ENCODE measurements around the gene OARD1. TPM values are rescaled to one million over a fixed set of nuclear protein-coding genes. Genes with fewer than 3 reads are reported as not detected.

Gene OARD1
- total RNA-seq, 1 donor from 2014 or later = 7.8 TPM

DNA sequence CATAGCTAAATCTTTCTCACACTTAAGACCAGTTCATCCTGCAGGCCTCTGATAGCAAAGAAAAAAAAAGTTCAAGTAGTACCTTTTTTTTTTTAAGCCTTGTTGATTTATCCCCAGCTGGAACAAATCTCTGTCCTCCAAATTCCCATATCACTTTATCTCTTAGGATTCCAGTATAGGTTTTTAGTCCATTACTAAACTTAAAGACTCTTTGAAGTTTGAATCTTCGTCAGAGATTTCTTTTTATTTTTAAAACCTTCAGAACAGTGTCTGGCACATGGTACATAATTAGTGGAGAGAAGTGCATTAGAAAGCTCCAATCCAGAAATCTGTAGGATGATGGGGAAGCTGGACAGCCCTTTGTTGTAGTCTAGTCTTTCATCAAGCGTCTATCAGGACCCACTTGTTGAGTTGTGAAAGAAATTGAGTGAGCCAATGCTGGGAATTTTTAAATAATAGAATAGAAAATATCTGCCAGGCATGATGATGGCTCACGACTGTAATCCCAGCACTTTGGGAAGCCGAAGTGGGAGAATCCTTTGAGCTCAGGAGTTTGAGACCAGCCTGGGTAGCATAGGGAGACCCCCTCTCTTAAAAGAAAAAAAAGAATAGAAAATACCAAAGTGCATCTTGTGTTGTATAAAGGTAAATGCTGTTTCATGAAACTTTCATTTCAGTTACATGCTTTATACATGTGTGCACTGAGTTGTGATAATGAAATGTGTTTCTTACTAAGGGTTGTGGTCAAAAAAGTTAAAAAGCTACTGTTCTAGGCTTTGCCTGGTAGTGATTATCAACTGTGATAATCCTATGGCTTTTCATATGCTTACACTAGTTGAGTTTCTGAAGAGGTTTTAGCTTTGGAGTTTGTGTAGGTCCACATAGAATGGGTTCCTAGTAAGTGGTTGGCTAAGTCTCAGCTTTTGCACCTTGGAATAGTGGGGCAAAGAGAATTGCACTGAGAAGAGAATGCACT lies 3.8 kb upstream of the OARD1 start:
- no peak for DNase-seq (ENCODE audit: extremely low read depth, low read depth, low spot score)

DNA sequence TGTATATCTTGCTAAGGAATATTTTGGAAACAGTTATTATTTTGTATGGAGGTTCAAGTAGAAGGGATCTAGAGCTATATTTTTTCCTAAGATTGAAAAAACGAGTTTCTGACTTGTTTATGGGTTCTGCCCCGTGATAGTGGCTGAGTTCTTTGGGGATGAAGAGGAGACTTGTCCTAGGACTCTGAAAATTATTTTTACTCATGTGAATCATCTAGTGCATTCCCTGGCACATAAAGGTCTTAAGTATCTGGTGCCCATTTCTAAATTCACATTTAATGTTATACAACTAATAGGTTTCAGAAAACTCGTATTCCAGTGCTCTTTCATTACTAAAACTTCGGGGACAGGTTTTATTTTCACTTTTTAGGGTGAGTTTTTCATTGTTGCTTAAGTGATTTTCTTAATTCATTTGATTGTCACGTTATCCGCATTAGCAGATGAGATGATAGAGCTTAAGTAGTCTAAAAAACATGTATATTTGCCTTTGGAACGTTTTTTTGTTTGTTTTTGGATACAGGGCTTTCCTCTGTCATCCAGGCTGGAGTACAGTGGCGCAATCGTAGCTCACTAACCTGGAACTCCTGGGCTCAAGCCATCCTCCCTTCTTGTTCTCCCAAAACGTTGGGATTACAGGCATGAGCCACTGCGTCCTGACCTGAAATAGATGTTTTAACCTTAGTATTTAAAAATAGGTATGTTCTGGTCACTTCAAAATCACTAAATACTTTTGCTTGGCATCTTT lies 2.7 kb upstream of the OARD1 start:
- DNase-seq (ENCODE audit: extremely low read depth, low read depth, low spot score) = no peak

DNA sequence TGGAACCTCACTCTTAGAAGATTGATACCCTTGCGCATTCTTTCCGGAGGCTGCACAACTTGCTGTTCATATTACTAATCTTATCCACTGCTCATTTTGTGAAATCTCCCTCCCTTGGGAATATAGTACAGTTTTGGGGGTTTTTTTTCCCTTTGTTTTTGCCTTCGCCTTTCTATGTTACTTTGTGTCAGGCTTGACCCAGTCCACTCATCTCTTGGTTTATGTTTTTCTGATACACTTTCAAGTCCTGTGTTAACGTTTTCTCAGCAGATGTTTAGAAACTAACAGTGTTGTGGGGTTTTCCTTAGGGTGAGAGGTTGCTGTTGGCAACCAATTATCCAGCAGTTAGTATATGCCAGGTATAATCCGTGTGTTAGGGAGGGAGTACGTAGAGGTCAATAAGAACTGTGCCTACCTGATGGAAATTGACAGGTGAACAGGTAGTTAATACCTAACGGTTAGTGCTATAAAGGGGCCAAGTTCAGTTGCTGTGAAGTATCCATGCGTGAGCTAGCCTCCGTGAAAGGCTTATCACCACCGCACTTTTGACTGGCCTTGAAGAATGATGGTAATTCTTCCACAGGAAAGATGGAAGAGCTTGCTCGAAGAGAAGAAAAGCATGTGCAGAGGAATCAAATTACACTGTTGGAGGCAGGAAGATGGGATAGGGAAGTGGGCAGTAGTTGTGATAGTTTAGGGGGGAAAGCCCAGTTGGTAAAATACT lies 2.0 kb upstream of the OARD1 start:
- peak; percentile 20 for DNase-seq (ENCODE audit: extremely low read depth, low read depth, low spot score)

DNA sequence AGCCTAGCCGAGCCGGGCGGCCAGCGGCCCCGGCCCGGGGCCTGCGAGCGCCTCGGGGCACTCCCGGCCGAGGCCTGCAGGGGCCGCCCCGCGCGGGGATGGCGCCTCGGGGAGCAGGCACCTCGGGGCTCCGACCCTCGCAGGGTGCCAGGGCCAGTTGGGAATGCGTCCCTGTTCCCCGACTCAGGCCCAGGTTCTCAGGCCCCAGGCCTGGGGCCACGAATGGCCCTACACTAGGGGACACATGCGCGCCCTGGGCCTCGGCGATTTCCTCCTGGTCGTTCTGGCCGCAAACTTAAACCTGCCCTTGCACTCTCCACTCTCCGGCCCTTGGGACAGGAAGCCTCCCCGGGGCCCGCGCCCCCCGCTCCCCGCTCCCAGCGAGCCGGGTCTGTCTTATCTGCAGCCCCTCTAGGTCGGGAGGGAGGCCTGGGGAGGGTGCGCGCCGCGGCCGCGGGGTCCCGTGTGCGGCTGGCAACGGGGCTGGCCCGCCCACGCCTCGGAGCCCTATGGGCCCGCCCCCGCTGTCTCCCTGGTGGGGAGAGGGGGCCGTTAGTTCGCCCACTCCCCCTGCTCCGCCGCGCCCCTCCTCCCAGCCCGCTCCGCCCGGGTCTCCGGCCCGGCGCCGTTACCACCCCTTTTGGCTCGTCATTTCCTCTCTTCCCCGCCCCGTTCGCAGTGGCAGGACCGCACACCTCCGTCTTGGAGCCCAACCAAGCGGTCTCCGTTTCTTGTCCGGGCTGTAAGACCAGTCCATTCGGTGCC lies 1.2 kb upstream of the OARD1 start:
- no peak for DNase-seq (ENCODE audit: extremely low read depth, low read depth, low spot score)

DNA sequence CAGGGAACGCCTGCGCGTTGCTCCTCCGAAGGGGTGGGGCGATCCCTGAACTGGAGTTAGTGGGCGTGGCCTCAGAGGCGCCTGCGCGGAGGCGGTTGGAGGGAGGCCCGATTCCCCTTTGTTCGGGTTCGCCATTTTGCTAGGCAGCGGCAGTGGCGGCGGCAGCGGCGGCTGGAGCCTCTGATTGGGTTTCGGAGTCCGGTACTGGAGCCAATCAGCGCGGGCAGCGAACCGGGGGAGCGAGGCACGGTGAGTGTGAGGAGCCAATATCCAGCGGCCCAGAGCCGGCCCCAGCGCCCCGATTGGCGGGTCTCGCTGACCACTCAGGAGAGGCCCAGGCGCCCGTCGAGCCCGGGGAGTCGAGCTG lies 663 bp upstream of the OARD1 start, which contains the start of gene NFYA:
Gene NFYA (plus strand): TSS at position 139 of the 367 bp plus-strand sequence. CDS start 6,116 bp downstream, outside the sequence.
- no peak for DNase-seq (ENCODE audit: extremely low read depth, low read depth, low spot score)

DNA sequence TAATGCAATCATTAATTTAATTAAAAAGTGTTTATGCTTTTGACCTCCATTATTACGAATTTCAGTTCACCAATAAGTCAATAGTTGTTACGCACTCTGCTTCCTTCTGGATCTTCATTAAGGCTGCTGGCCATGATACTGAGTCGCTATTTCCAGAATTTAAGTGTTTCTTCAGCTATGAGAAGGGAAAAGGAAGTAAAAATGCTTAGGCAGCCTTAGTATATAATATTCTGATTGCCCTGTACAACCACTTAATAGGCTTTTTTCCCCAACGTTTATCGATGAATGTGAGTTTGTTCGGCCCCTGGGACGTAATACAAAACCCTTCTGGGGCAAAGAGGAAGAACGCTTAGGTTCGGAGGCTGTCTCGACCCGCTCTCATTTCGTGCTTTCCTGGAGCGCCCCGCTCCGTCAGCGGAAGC lies 644 bp downstream of the OARD1 start:
- no peak for DNase-seq (ENCODE audit: extremely low read depth, low read depth, low spot score)

DNA sequence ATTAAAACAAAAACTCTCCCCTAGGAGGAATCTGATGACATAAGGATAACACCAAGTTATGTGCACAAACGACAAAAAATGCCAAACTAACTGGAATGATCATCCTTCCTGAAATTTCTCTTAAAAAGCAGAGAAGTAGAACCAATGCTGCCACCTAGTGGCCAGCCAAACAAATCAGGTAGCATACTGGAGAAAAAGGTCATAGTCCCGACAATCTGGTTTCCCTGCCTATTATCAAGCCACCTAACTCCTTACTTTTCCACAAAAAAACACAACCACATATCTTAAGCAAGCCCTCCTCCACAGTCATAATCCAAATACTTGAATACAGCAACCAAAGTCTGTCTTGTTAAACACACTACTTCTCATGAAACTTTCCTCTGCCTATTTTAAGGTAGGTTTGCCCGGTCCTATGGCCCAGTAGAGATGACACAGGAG lies 5.3 kb downstream of the OARD1 start:
- peak; percentile 62 for DNase-seq (ENCODE audit: extremely low read depth, low read depth, low spot score)

- DNase-seq (ENCODE audit: extremely low read depth, low read depth, low spot score) = no peak
These were observed 6.6 kb downstream of the OARD1 start for GRCh38 chr6:41065550-41066026.

- no peak for DNase-seq (ENCODE audit: extremely low read depth, low read depth, low spot score)
These were observed 7.3 kb downstream of the OARD1 start for GRCh38 chr6:41064841-41065240.

DNA sequence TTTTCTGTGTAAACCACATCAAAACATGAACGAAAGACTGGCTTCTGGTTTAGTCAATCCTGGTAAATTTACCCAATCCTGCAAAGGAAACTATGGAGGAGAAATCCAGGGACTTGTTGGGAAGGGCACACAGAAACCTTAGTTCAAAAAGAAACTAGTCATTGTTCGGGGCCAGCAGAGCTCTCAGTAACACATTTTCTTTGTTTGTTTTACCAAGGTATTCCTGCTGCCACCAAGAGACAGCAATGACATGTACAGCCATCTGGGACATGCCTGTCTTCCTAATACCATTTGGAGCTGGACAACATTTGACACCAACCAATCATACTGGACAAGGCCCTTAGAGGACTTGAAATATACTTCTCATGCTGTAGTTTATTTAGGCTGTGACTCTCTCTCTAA lies 8.3 kb downstream of the OARD1 start:
- no peak for DNase-seq (ENCODE audit: extremely low read depth, low read depth, low spot score)

- DNase-seq (ENCODE audit: extremely low read depth, low read depth, low spot score) = no peak
These were observed 10.1 kb downstream of the OARD1 start for GRCh38 chr6:41062056-41062455.

DNA sequence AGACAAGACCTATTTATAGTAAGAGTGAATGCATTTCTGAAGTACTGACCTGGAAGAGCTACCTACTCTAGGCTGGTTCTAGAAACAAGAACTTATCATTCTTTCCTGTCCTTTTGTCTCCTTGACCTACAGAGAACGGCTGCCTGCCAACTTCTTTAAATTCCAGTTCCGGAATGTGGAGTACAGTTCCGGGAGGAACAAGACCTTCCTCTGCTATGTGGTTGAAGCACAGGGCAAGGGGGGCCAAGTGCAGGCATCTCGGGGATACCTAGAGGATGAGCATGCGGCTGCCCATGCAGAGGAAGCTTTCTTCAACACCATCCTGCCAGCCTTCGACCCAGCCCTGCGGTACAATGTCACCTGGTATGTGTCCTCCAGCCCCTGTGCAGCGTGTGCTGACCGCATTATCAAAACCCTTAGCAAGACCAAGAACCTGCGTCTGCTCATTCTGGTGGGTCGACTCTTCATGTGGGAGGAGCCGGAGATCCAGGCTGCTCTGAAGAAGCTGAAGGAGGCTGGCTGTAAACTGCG lies 10.9 kb downstream of the OARD1 start:
- DNase-seq (ENCODE audit: extremely low read depth, low read depth, low spot score) = no peak

- DNase-seq (ENCODE audit: extremely low read depth, low read depth, low spot score) = no peak
These were observed 12.6 kb downstream of the OARD1 start for GRCh38 chr6:41059556-41059955.

- DNase-seq (ENCODE audit: extremely low read depth, low read depth, low spot score) = no peak
These were observed 13.4 kb downstream of the OARD1 start for GRCh38 chr6:41058783-41059181.

DNA sequence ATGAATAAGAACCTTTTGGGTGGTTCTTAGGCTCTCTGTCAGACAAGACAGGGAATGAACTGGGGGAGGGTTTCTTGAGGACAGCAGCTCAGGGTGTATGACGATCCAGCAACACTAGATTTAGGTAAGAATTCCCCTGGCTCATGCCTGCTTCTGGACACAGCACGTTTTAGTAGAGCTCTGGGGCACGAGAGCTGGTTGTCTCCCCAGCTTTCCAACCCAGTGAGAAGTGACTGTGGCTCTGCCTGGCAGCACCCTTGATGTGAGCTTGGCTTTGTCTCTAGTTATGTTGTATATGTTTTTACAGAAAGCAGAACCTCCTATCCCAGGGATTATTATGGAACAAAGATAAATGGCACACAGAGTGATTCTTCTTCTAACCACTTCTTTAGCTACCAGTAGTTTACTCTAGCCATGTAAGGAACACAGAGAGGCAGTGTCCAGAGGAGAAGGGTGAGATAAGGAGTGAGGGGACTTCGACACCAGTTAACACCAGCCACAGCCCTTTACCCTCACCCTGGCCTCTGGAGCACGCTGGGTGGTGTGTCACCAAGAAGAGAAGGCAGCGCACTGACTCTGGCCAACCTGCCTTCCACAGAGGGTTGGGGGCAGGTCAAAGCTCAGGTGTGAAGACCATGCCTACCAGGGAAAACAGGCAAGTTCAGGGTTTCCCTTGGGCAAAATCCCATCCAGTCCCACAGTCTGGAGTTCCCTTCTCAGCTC lies 15.2 kb downstream of the OARD1 start:
- DNase-seq (ENCODE audit: extremely low read depth, low read depth, low spot score) = no peak

DNA sequence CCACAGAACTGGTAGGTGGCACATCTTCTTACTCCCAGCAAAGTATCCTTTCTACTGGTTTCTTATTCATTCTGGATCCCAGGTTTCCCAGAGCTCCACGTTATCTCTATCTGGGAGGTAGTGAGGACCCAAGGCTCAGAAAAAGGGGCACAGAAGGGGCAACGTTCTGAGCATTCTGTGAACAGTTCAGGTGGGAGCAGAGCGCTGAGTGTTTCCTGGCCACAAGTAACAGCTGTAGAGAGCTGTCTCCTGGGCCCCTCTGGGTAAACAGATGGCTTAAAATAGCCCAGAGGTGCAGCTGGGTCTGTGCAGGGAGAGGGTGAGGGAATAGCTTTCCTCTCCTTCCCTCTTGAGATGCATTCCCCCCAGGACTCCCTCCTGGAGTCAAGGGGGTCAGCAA lies 17.0 kb downstream of the OARD1 start:
- no peak for DNase-seq (ENCODE audit: extremely low read depth, low read depth, low spot score)

DNA sequence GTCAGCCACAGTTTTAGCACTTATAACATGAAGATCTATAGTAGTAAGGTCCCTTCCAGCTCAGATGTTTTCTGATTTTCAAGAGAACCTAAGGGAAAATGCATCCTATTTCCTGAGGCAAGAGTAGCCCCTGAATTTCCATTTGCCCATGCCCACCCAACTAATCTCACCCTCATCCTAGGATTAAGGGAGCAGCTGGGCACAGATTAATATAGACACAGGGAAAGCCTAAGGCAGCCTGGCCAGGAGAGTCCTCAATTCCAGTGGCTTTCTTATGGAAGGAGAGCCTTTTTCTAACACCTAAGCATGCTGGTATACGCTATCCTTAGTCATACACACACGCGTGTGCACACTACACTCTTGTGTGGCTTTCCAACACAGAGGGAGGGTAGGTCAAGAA lies 17.6 kb downstream of the OARD1 start:
- no peak for DNase-seq (ENCODE audit: extremely low read depth, low read depth, low spot score)

GRCh38 chr6:41053041-41053440 lies 19.1 kb downstream of the OARD1 start, which contains the start of gene APOBEC2:
TSS of gene APOBEC2 (plus strand) at chr6:41053202. CDS start at chr6:41053348, 146 bp downstream.
- DNase-seq (ENCODE audit: extremely low read depth, low read depth, low spot score) = no peak

DNA sequence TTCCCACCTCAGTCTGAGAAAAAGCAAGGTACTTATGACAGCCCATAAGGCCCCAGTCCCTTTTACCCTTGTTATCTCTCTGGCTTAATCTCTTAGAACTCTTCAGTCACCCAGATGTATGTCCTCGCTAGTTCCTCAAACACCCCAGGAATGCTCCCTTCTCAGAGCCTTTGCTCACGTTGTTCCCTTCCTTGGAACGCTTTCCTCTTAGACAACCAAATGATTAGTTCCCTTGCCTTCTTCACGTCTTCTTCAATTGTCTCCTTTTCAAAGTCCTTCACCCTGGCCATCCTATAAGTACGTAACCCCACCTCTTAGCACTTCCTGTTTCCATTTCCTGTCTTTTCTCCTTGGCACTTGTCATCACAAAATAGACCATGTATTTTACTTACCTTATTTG lies 20.3 kb downstream of the OARD1 start:
- no peak for DNase-seq (ENCODE audit: extremely low read depth, low read depth, low spot score)
